Endothelial cell of umbilical vein (primary cell): Measurements from ENCODE around the gene MBOAT1. TPM values are rescaled to one million over a fixed set of nuclear protein-coding genes. Genes with fewer than 3 reads are reported as not detected.

ENCODE experiments used
- BruUV-seq: library from RNA; stranded (reverse); fragments of 400-500 nt; replicated peaks from 2 replicates; lab custom pipeline; 2021; lab: Mats Ljungman, UMichigan
- CTCF ChIA-PET: fragments of 300-600, 350-600 bp; sonication (Branson Sonifier 250); formaldehyde crosslinking; loops from one replicate; lab custom pipeline; 2021; ENCODE audit warnings: antibody characterized with exemption, inconsistent platforms; lab: Charles Lee
- POLR2A ChIA-PET: fragments of 300-600, 350-600 bp; sonication (Branson Sonifier 250); formaldehyde crosslinking; loops from one replicate; lab custom pipeline; 2021; ENCODE audit warnings: antibody characterized with exemption, inconsistent platforms; lab: Charles Lee
- DNase-seq: peaks from one replicate; pipeline ENCODE4 v3.0.0-alpha.2; 2011; ENCODE audit warnings: low read depth, low spot score
- FAIRE-seq: peaks from 2 replicates; lab custom pipeline; 2011; peaks lifted over from hg19 to GRCh38; lab: Jason Lieb, UNC
- H2AFZ ChIP-seq: 2 replicates; pipeline ENCODE4 v1.6.0; 2012; ENCODE audit warnings: low read depth, low read length, control low read depth, inconsistent platforms
- H3K27ac ChIP-seq: 2 replicates; pipeline ENCODE4 v1.5.1; 2011; ENCODE audit warnings: low read depth, mild to moderate bottlenecking, control low read depth, low read length, moderate library complexity; ENCODE audit not compliant: insufficient read depth
- H3K27me3 ChIP-seq, 2 experiments: 2 replicates each; pipeline versions ENCODE4 v1.6.0 to v1.6.1; 2011; ENCODE audit warnings: low read length in 2 of 2, mixed read lengths in 1 of 2; ENCODE audit not compliant: control insufficient read depth in 2 of 2, insufficient read depth in 2 of 2
- H3K36me3 ChIP-seq, 2 experiments: 2 replicates in 1 of 2; 3 replicates in 1 of 2; pipeline ENCODE4 v1.5.1; 2011; ENCODE audit warnings: low read length in 2 of 2, mild to moderate bottlenecking in 1 of 2, moderate library complexity in 1 of 2; ENCODE audit not compliant: control insufficient read depth in 2 of 2, insufficient read depth in 2 of 2; ENCODE audit errors: extremely low read depth in 1 of 2
- H3K4me1 ChIP-seq: 3 replicates; pipeline ENCODE4 v1.5.1; 2011; ENCODE audit warnings: mild to moderate bottlenecking, low read length; ENCODE audit not compliant: control insufficient read depth, insufficient read depth; ENCODE audit errors: extremely low read depth
- H3K4me2 ChIP-seq: 2 replicates; pipeline ENCODE4 v1.6.1; 2011; ENCODE audit warnings: low read length, control low read depth, mixed read lengths; ENCODE audit not compliant: insufficient read depth
- H3K4me3 ChIP-seq, 3 experiments: fragments of 200-600 bp in 1 of 3; sonication (generic), shearing (Covaris generic) in 1 of 3; replicated peaks in 1 of 3; 2 replicates each; pipeline ENCODE4 v1.5.1; 2011 to 2016; ENCODE audit warnings: control low read depth in 3 of 3, low read length in 3 of 3, mild to moderate bottlenecking in 2 of 3, inconsistent platforms in 1 of 3, low read depth in 1 of 3, moderate library complexity in 1 of 3; ENCODE audit not compliant: insufficient read depth in 1 of 3
- H3K79me2 ChIP-seq: 2 replicates; pipeline ENCODE4 v1.6.0; 2012; ENCODE audit warnings: low read length, inconsistent platforms; ENCODE audit not compliant: control insufficient read depth, insufficient read depth
- H3K9ac ChIP-seq: replicated peaks from 2 replicates; pipeline ENCODE3; 2011; ENCODE audit warnings: low read length, control low read depth; ENCODE audit not compliant: insufficient read depth; ENCODE audit errors: extremely low read depth
- H3K9me1 ChIP-seq: replicated peaks from 3 replicates; pipeline ENCODE4 v1.6.0; 2011; ENCODE audit warnings: mild to moderate bottlenecking, low read length; ENCODE audit not compliant: control insufficient read depth, insufficient read depth; ENCODE audit errors: extremely low read depth
- H3K9me3 ChIP-seq: replicated peaks from 2 replicates; pipeline ENCODE4 v1.5.1; 2012; ENCODE audit warnings: low read length, inconsistent platforms; ENCODE audit not compliant: control insufficient read depth, insufficient read depth
- H4K20me1 ChIP-seq: replicated peaks from 2 replicates; pipeline ENCODE3; 2011; ENCODE audit warnings: mild to moderate bottlenecking, low read length; ENCODE audit not compliant: control insufficient read depth, insufficient read depth; ENCODE audit errors: extremely low read depth
- EZH2 ChIP-seq: IDR thresholded peaks from 2 replicates; pipeline ENCODE4 v1.6.1; 2012; ENCODE audit warnings: borderline replicate concordance, low read depth, mild to moderate bottlenecking, moderate library complexity, low read length, inconsistent platforms; ENCODE audit not compliant: severe bottlenecking
- FOS ChIP-seq: IDR thresholded peaks from 2 replicates; pipeline ENCODE4 v1.6.1; 2011; ENCODE audit warnings: mild to moderate bottlenecking, low read length, moderate library complexity, borderline replicate concordance; ENCODE audit not compliant: insufficient read depth
- GATA2 ChIP-seq: IDR thresholded peaks from 2 replicates; pipeline ENCODE4 v1.7.0; 2011; ENCODE audit warnings: low read depth, mild to moderate bottlenecking, moderate library complexity, mixed read lengths, low read length; ENCODE audit not compliant: insufficient read length, insufficient read depth
- JUN ChIP-seq: IDR thresholded peaks from 2 replicates; pipeline ENCODE4 v1.6.1; 2011; ENCODE audit warnings: borderline replicate concordance, low read depth; ENCODE audit not compliant: insufficient read length, insufficient read depth
- MAX ChIP-seq: IDR thresholded peaks from 2 replicates; pipeline ENCODE4 v1.6.1; 2011; ENCODE audit not compliant: insufficient read depth, insufficient read length
- MYC ChIP-seq: IDR thresholded peaks from one replicate; pipeline ENCODE4 v1.6.1; 2011; ENCODE audit warnings: mild to moderate bottlenecking, low read depth, low read length
- POLR2A ChIP-seq: IDR thresholded peaks from 2 replicates; pipeline ENCODE4 v1.6.1; 2012; ENCODE audit warnings: low read depth, mild to moderate bottlenecking, control low read depth, low read length
- POLR2AphosphoS5 ChIP-seq: IDR thresholded peaks from 2 replicates; pipeline ENCODE4 v1.6.1; 2012; ENCODE audit warnings: low read depth, mild to moderate bottlenecking, control low read depth, low read length, moderate library complexity; ENCODE audit not compliant: insufficient read depth
- dilution Hi-C: fragments of 300-500 bp; cut with MboI; formaldehyde crosslinking; loops from one replicate; pipeline ENCODE4 v1.15.0; 2019; ENCODE audit warnings: low sequenced_read_pairs; ENCODE audit not compliant: extremely low pct_ligation_motif_present
- intact Hi-C: fragments of 100-400 bp; cut with micrococcal nuclease; formaldehyde crosslinking; loops from one replicate; pipeline ENCODE4 v1.10.0; 2022
- polyA plus RNA-seq, 4 experiments: library from polyadenylated mRNA; depleted of rRNA in 3 of 4; stranded (reverse) in 3 of 4; unstranded in 1 of 4; fragments of >200 nt; gene quantifications; 2 replicates each; pipeline versions ENCODE4 v1.2.1 to v1.2.3, GENCODE V29; 2011 to 2012; ENCODE audit warnings: missing spikeins in 1 of 4
- total RNA-seq: library from RNA; stranded (reverse); gene quantifications from 2 replicates; pipeline ENCODE4 v1.2.3, GENCODE V29; 2021
- TF ChIP-seq, protein P1 (sequence below), 2 donors: IDR thresholded peaks; 1 replicate in 1 of 2; 2 replicates in 1 of 2; pipeline ENCODE4 v1.5.1; 2011; ENCODE audit warnings: low read length in 2 of 2, mild to moderate bottlenecking in 2 of 2, moderate library complexity in 2 of 2, control low read depth in 1 of 2, inconsistent platforms in 1 of 2, low read depth in 1 of 2; ENCODE audit not compliant: insufficient read depth in 1 of 2; ENCODE audit errors: extremely low read depth in 1 of 2

The MBOAT1 gene
- total and polyA plus RNA-seq, 2 donors (not counting 3 experiments of a cell fraction or from before 2014, with no cell fraction given) = 2.1 to 5.4 TPM

DNA sequence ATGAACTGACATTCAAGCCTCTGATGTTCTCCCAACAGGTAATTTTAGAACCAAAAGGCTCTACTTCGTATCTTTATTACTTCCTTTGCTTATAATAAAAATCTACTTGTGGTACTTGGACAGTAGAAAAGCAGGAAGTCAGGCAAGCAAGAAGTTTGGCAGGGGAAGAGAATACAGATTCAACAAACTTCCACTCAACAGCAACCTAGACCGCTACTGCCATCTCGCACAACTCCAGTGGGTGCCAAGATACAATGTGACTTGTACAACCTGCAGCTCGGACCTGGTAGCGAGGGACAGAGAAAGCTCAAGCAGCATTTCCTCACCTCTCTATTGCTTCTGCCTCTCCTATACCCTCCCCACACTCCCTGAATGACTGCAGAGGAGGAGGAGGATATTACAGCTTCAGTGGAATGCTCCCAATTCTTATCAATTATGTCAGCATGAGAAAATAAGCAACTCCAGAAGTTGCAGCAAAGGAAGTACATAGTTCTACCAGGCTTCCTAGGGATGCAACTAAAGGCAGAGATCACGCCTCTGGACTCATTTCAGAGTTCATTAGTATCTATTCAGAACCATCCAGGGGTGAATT is 76.5 kb downstream of the MBOAT1 start:
- Histone ChIP-seq H3K27me3 (no peaks in the 10 kb centered on the region), H3K9ac (no peak overlapping the region), H3K9me1 (no peaks in the 10 kb centered on the region), H3K4me1 (no peaks in the 10 kb centered on the region), H3K79me2 (no peaks in the 10 kb centered on the region), H4K20me1 (no peaks in the 10 kb centered on the region), H3K4me2 (no peak overlapping the region), H3K9me3 (no peaks in the 10 kb centered on the region), H3K4me3 (no peak overlapping the region), H3K36me3 (no peaks in the 10 kb centered on the region), H3K27ac (no peak overlapping the region), H2AFZ (no peak overlapping the region)
- no peak for DNase-seq
- FAIRE-seq = no peak
- intact Hi-C loops (no loop called here), dilution Hi-C loops (no loop called here)
- CTCF ChIA-PET = interaction anchor here (3.0 kb wide), 1 partner anchor 9 kb away, joined by 13 read pairs; no protein-coding TSS in a partner anchor
- BruUV-seq = no TSS peak
- TF ChIP-seq, protein P1, sequence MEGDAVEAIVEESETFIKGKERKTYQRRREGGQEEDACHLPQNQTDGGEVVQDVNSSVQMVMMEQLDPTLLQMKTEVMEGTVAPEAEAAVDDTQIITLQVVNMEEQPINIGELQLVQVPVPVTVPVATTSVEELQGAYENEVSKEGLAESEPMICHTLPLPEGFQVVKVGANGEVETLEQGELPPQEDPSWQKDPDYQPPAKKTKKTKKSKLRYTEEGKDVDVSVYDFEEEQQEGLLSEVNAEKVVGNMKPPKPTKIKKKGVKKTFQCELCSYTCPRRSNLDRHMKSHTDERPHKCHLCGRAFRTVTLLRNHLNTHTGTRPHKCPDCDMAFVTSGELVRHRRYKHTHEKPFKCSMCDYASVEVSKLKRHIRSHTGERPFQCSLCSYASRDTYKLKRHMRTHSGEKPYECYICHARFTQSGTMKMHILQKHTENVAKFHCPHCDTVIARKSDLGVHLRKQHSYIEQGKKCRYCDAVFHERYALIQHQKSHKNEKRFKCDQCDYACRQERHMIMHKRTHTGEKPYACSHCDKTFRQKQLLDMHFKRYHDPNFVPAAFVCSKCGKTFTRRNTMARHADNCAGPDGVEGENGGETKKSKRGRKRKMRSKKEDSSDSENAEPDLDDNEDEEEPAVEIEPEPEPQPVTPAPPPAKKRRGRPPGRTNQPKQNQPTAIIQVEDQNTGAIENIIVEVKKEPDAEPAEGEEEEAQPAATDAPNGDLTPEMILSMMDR (IDR thresholded peaks at IDR 0.05; ENCODE audit: extremely low read depth in 1 of 2, insufficient read depth in 1 of 2, low read depth in 1 of 2, low read length in 2 of 2) = no peak
- TF ChIP-seq JUN (no peak), POLR2A (no peak), FOS (no peak), MYC (no peak), EZH2 (no peak), MAX (no peak), POLR2AphosphoS5 (no peak), GATA2 (no peak)
- POLR2A ChIA-PET = no interaction called here
